ENCODE measurements around the gene CARMIL1. TPM values are rescaled to one million over a fixed set of nuclear protein-coding genes. Genes with fewer than 3 reads are reported as not detected.

CARMIL1 gene
- total and polyA plus RNA-seq, 12 donors = 9.2 to 36.2 (median 14.5) TPM

DNA sequence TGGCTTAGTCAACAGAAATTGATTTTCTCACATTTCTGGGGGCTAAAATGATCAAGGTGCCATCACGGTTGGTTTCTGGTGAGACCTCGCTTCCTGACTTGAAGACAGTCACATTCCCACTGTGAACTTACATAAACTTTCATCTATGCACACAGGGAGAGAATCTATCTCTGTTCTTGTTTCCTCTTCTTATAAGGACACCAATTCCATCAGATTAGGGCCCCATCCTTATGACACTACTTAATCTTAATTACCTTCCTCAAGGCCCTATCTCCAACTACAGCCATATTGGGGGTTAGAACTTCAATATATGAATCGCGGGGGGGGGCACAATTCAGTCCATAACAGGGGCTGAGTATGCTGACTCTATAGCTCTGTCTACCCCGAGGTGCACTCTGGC lies 362.2 kb downstream of the CARMIL1 start:
- Histone ChIP-seq H3K27ac (no peak overlapping the region), H3K36me3 (replicated peaks in 1 of 2) (no peaks in the 10 kb centered on the region), H3K4me1 (replicated peaks in 1 of 2) (no peaks in the 10 kb centered on the region), H3K27me3 (peaks cover 19% of the 10 kb centered on the region), H3K9me3 (replicated peaks in 1 of 3) (no peaks in the 10 kb centered on the region), H3K4me3 (no peak overlapping the region)
- TF ChIP-seq POLR2A (IDR thresholded peaks at IDR 0.05) = no peak
- TF ChIP-seq CTCF (IDR thresholded peaks at IDR 0.05) = no peak
- WGBS, 4 donors = 62 to 74% (median 72%) methylated on average over 5 of the region's 5 CpGs
- intact Hi-C loops (cut with DNase I) = no loop called here
- DNase-seq = no peak

DNA sequence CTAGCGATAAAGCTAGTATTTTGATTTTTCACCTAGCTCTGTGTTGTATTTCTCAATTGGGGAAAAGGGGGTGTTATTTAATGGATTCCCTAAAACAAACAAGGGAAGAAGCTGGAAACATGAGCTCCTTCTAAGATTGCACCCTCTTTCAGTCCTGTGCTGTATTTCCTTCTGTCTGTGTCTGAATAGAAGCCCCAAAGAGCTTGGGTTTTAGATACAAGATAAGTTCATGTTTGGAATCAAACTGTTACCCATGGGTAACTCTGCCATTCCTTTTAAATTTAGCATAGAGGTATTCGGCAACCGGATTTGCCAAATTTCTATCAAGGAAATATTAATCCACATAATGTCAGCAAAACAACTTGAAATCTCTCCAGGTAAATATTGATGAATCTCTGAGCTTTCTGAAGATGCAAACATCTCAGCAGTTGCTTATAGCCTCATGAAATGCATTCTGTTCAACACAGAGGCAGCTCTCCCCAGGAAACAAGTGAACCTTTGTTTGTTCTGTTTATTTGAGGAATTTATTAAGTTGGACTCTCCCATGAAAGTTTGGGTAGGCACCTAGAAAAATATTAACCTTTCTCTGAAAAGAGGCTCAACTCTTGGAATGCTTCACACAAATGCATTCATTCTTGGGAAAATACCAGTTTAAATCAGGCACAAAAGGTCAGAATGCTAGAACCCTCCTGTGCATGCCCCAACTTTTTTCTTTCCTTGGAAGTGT lies 362.9 kb downstream of the CARMIL1 start:
- H3K9me3 ChIP-seq (replicated peaks in 1 of 3) = no peaks in the 10 kb centered on the region
- H3K4me3 ChIP-seq = no peak overlapping the region
- no peak for TF ChIP-seq CTCF (IDR thresholded peaks at IDR 0.05)
- H3K36me3 ChIP-seq (replicated peaks in 1 of 2) = no peaks in the 10 kb centered on the region
- intact Hi-C loops (cut with DNase I) = no loop called here
- no peak overlapping the region for H3K27ac ChIP-seq
- no peak for DNase-seq
- WGBS, 4 donors = 81 to 92% (median 89%) methylated on average over 3 of the region's 3 CpGs
- H3K27me3 ChIP-seq = peaks cover 19% of the 10 kb centered on the region
- no peaks in the 10 kb centered on the region for H3K4me1 ChIP-seq (replicated peaks in 1 of 2)

DNA sequence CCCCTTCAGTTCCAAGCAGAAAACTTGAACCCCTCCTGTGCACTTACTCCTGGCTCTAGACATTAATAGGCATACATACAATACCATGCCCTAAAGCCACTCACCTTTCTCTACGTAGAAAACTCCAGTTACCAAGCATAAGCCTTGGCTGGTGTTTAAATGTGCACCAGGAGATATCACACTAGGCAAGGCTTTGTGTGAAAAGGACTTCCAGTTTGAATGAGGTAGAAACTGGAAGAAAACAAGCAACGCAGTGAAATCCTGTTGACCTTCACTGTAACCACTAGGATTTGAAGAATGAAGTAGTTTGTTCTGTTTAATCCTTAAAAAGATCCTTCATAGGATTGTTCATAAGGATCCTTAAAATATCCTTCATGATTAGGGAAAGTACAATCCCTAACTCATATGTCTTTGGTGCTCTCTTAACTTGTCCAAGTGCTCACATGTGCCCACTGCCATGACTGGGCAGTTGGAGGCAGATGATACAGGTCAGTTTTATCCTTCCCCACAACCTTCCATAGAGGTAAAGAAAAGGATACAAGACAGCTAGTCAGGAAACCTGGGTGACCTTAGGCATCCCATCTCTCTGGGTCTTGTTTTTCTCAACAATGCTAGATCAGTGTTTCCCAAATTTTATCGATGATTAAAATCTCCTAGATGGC lies 363.6 kb downstream of the CARMIL1 start:
- WGBS, 4 donors = 64 to 83% (median 71%) methylated on average over 3 of the region's 3 CpGs
- H3K9me3 ChIP-seq (replicated peaks in 1 of 3) = no peaks in the 10 kb centered on the region
- H3K4me1 ChIP-seq (replicated peaks in 1 of 2) = no peaks in the 10 kb centered on the region
- H3K27ac ChIP-seq = no peak overlapping the region
- DNase-seq = no peak
- intact Hi-C loops (cut with DNase I) = no loop called here
- H3K27me3 ChIP-seq = peaks cover 19% of the 10 kb centered on the region
- no peaks in the 10 kb centered on the region for H3K36me3 ChIP-seq (replicated peaks in 1 of 2)
- no peak overlapping the region for H3K4me3 ChIP-seq
- TF ChIP-seq CTCF (IDR thresholded peaks at IDR 0.05) (no peak), POLR2A (IDR thresholded peaks at IDR 0.05) (no peak)

- intact Hi-C loops (cut with DNase I) = no loop called here
- 56 to 66% (median 62%) methylated on average over 4 of the region's 4 CpGs for WGBS, 4 donors
- Histone ChIP-seq H3K36me3 (replicated peaks in 1 of 2) (no peaks in the 10 kb centered on the region), H3K9me3 (replicated peaks in 1 of 3) (no peaks in the 10 kb centered on the region), H3K27ac (no peak overlapping the region), H3K4me3 (no peak overlapping the region), H3K4me1 (replicated peaks in 1 of 2) (no peaks in the 10 kb centered on the region), H3K27me3 (peaks cover 12% of the 10 kb centered on the region)
- TF ChIP-seq POLR2A (IDR thresholded peaks at IDR 0.05) = no peak
- no peak for TF ChIP-seq CTCF (IDR thresholded peaks at IDR 0.05)
- DNase-seq = no peak
Measured at GRCh38 chr6:25645916-25646315, 366.7 kb downstream of the CARMIL1 start.
